Measurements from ENCODE around the gene SYNE2.
"Not testable (repeated sequence)": the region's sequence is repeated elsewhere in the genome, so short reads cannot be mapped to it uniquely, and the experiment has no call there.

The SYNE2 gene, protein sequence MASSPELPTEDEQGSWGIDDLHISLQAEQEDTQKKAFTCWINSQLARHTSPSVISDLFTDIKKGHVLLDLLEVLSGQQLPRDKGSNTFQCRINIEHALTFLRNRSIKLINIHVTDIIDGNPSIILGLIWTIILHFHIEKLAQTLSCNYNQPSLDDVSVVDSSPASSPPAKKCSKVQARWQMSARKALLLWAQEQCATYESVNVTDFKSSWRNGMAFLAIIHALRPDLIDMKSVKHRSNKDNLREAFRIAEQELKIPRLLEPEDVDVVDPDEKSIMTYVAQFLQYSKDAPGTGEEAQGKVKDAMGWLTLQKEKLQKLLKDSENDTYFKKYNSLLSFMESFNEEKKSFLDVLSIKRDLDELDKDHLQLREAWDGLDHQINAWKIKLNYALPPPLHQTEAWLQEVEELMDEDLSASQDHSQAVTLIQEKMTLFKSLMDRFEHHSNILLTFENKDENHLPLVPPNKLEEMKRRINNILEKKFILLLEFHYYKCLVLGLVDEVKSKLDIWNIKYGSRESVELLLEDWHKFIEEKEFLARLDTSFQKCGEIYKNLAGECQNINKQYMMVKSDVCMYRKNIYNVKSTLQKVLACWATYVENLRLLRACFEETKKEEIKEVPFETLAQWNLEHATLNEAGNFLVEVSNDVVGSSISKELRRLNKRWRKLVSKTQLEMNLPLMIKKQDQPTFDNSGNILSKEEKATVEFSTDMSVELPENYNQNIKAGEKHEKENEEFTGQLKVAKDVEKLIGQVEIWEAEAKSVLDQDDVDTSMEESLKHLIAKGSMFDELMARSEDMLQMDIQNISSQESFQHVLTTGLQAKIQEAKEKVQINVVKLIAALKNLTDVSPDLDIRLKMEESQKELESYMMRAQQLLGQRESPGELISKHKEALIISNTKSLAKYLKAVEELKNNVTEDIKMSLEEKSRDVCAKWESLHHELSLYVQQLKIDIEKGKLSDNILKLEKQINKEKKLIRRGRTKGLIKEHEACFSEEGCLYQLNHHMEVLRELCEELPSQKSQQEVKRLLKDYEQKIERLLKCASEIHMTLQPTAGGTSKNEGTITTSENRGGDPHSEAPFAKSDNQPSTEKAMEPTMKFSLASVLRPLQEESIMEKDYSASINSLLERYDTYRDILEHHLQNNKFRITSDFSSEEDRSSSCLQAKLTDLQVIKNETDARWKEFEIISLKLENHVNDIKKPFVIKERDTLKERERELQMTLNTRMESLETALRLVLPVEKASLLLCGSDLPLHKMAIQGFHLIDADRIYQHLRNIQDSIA (N-terminal part only)

DNA sequence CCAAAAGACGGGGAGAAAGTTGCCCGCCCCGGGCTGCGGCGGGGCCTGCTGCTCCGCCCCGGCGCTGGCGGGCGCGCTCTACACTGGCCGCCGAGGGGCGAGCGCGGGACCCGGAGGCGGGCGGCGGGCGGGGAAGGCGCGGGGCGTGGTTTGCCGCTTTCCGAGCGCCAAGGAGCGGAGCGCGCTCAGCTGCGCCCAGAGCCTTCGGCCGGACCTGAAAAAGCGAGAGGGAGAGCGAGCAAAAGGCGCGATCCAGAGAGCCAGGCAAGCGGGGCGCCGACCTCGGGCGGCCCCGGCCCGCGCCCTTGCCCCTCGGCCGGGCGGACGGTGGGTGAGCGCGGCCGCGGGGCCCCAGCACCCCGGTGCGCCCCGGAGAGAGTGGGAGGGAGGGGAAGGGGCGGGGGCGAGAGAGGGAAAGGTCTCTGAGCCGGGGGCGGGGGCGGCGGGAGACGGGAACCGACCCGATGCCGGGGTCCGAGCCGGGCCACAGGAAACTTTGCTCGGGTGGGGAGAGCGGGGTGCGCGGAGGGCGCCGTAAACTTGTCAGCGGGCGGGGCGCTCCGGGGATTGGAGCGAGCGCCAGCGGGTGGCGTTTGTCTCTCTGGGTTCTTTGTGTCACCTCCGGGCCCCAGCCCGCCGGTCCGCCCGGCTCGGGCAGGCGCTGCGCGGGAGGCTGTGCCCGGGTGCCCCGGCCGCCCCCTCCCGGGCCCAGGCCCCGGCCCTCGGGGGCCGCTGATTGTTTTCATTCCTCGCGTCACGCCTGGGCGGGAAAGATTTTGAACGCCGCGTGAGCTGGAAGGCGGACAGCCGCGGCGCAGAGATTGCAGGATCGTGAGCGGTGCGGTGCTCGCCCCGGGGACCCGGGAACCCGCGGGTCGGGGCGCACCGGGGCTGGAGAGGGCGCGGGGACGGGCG is at the start of gene SYNE2:
SYNE2 (plus strand) TSS at position 188 of the 915 bp plus-strand sequence. CDS start 56,145 bp downstream, outside the sequence.
- Histone ChIP-seq H3K36me3 (ENCODE audit: low read length) (no peaks in the 10 kb centered on the region), H3K4me3 (ENCODE audit: insufficient read depth, low read length, poor library complexity, severe bottlenecking) (peak within 1 kb of the TSS; percentile 84), H3K4me2 (ENCODE audit: low read depth, low read length, poor library complexity, severe bottlenecking) (peak within 1 kb of the TSS; percentile 89), H3K27me3 (ENCODE audit: low read length) (no peaks in the 10 kb centered on the region), H4K20me1 (ENCODE audit: low read depth, low read length) (no peaks in the 10 kb centered on the region), H3K27ac (ENCODE audit: low read depth, low read length) (peak within 1 kb of the TSS; percentile 92), H2AFZ (ENCODE audit: low read depth, low read length, severe bottlenecking) (peak within 1 kb of the TSS; percentile 78), H3F3A (ENCODE audit: insufficient read depth) (peaks cover 13% of the 10 kb centered on the region; the same call in 1 of the 2 replicates), H3K9me3 (ENCODE audit: insufficient read depth, low read length) (no peaks in the 10 kb centered on the region), H3K9me2 (replicated peaks; ENCODE audit: insufficient read depth, low read length) (no peaks in the 10 kb centered on the region), H3K9ac (ENCODE audit: low read length) (peak within 1 kb of the TSS; percentile 79), H3K79me2 (ENCODE audit: insufficient read depth, low read length) (peaks cover 48% of the 10 kb centered on the region)
- TF ChIP-seq, protein P1, sequence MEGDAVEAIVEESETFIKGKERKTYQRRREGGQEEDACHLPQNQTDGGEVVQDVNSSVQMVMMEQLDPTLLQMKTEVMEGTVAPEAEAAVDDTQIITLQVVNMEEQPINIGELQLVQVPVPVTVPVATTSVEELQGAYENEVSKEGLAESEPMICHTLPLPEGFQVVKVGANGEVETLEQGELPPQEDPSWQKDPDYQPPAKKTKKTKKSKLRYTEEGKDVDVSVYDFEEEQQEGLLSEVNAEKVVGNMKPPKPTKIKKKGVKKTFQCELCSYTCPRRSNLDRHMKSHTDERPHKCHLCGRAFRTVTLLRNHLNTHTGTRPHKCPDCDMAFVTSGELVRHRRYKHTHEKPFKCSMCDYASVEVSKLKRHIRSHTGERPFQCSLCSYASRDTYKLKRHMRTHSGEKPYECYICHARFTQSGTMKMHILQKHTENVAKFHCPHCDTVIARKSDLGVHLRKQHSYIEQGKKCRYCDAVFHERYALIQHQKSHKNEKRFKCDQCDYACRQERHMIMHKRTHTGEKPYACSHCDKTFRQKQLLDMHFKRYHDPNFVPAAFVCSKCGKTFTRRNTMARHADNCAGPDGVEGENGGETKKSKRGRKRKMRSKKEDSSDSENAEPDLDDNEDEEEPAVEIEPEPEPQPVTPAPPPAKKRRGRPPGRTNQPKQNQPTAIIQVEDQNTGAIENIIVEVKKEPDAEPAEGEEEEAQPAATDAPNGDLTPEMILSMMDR (IDR thresholded peaks at IDR 0.05; ENCODE audit: insufficient read depth, low read length, poor library complexity, severe bottlenecking): no peak
- TF ChIP-seq EZH2phosphoT487 (conservative IDR thresholded peaks at IDR 0.05; ENCODE audit: low read length): no peak

DNA sequence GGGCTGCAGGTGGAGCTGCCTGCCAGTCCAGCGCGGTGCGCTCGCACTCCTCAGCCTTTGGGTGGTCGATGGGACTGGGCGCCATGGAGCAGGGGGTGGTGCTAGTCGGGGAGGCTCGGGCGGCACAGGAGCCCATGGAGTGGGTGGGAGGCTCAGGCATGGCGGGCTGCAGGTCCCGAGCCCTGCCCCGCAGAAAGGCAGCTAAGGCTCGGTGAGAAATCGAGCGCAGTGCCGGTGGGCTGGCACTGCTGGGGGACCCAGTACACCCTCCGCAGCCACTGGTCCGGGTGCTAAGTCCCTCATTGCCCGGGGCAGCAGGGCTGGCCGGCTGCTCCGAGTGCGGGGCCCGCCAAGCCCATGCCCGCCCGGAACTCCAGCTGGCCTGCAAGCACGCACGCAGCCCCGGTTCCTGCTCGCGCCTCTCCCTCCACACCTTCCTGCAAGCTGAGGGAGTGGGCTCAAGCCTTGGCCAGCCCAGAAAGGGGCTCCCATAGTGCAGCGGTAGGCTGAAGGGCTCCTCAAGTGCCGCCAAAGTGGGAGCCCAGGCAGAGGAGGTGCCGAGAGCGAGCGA is 49.5 kb upstream of the SYNE2 start:
- H3K9ac ChIP-seq (ENCODE audit: low read length); H3K9me2 ChIP-seq (replicated peaks; ENCODE audit: insufficient read depth, low read length); H2AFZ ChIP-seq (ENCODE audit: low read depth, low read length, severe bottlenecking); H3K27me3 ChIP-seq (ENCODE audit: low read length); H3K9me3 ChIP-seq (ENCODE audit: insufficient read depth, low read length); H3F3A ChIP-seq (ENCODE audit: insufficient read depth); H3K4me3 ChIP-seq (ENCODE audit: insufficient read depth, low read length, poor library complexity, severe bottlenecking); H3K4me2 ChIP-seq (ENCODE audit: low read depth, low read length, poor library complexity, severe bottlenecking); H3K36me3 ChIP-seq (ENCODE audit: low read length); H3K79me2 ChIP-seq (ENCODE audit: insufficient read depth, low read length); H3K27ac ChIP-seq (ENCODE audit: low read depth, low read length); H4K20me1 ChIP-seq (ENCODE audit: low read depth, low read length): not testable (repeated sequence)

DNA sequence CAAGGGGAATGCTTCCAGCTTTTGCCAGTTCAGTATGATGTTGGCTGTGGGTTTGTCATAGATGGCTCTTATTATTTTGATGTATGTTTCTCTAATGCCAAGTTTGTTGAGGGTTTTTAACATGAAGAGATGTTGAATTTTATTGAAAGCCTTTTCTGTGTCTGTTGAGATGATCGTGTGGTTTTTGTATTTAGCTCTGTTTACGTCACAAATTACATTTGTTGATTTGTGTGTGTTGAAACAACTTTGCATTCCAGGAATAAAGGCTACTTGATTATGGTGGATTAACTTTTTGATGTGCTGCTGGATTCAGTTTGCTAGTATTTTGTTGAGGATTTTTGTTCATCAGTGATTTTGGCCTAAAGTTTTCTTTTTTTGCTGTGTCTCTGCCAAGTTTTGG is 46.7 kb upstream of the SYNE2 start:
- not testable (repeated sequence) for H3K27me3 ChIP-seq (ENCODE audit: low read length); H3K36me3 ChIP-seq (ENCODE audit: low read length); H4K20me1 ChIP-seq (ENCODE audit: low read depth, low read length); H3K9me3 ChIP-seq (ENCODE audit: insufficient read depth, low read length); H3K79me2 ChIP-seq (ENCODE audit: insufficient read depth, low read length); H3K4me3 ChIP-seq (ENCODE audit: insufficient read depth, low read length, poor library complexity, severe bottlenecking); H3K9me2 ChIP-seq (replicated peaks; ENCODE audit: insufficient read depth, low read length); H3K27ac ChIP-seq (ENCODE audit: low read depth, low read length); H3K4me2 ChIP-seq (ENCODE audit: low read depth, low read length, poor library complexity, severe bottlenecking); H3K9ac ChIP-seq (ENCODE audit: low read length); H3F3A ChIP-seq (ENCODE audit: insufficient read depth); H2AFZ ChIP-seq (ENCODE audit: low read depth, low read length, severe bottlenecking)

DNA sequence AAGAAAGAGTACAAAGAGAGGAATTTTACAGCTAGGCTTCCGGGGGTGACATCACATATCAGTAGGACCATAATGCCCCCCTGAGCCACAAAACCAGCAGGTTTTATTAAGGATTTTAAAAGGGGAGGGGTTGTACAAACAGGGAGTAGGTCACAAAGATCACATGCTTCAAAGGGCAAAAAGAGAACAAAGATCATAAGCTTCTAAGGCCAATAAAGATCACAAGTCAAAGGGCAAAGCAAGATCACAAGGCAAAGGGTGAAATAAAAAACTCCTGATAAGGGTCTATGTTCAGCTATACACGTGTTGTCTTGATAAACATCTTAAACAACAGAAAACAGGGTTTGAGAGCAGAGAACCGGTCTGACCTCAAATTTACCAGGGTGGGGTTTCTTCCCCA is 41.1 kb upstream of the SYNE2 start:
- H3K27me3 ChIP-seq (ENCODE audit: low read length); H3K4me3 ChIP-seq (ENCODE audit: insufficient read depth, low read length, poor library complexity, severe bottlenecking); H3K9me2 ChIP-seq (replicated peaks; ENCODE audit: insufficient read depth, low read length); H3K36me3 ChIP-seq (ENCODE audit: low read length); H3K9me3 ChIP-seq (ENCODE audit: insufficient read depth, low read length); H3K27ac ChIP-seq (ENCODE audit: low read depth, low read length); H2AFZ ChIP-seq (ENCODE audit: low read depth, low read length, severe bottlenecking); H3K4me2 ChIP-seq (ENCODE audit: low read depth, low read length, poor library complexity, severe bottlenecking); H3K79me2 ChIP-seq (ENCODE audit: insufficient read depth, low read length); H3F3A ChIP-seq (ENCODE audit: insufficient read depth); H4K20me1 ChIP-seq (ENCODE audit: low read depth, low read length); H3K9ac ChIP-seq (ENCODE audit: low read length): not testable (repeated sequence)

Data from SU-DHL-6 (cell line).